Raji (cell line): ENCODE data around the gene APH1B.

Experiments
- POLR2A ChIP-seq: IDR thresholded peaks from 2 replicates; pipeline ENCODE4 v1.6.1; 2011; ENCODE audit warnings: low read depth, low read length, control low read depth; ENCODE audit not compliant: insufficient read depth

APH1B gene

GRCh38 chr15:63246691-63247469, 30.5 kb upstream of the APH1B start:
- TF ChIP-seq POLR2A, result no peak

GRCh38 chr15:63250312-63250965, 27.0 kb upstream of the APH1B start:
- no peak for TF ChIP-seq POLR2A

GRCh38 chr15:63251701-63252100, 25.7 kb upstream of the APH1B start:
- no peak for TF ChIP-seq POLR2A

GRCh38 chr15:63252292-63252691, 25.1 kb upstream of the APH1B start:
- no peak for TF ChIP-seq POLR2A

- TF ChIP-seq POLR2A, result no peak
Measured at GRCh38 chr15:63254991-63255390, 22.4 kb upstream of the APH1B start.

- no peak for TF ChIP-seq POLR2A
Measured at GRCh38 chr15:63255489-63255990, 21.9 kb upstream of the APH1B start.

- no peak for TF ChIP-seq POLR2A
Measured at GRCh38 chr15:63256433-63257274, 20.8 kb upstream of the APH1B start.

GRCh38 chr15:63258658-63259057, 18.7 kb upstream of the APH1B start:
- TF ChIP-seq POLR2A, result no peak

GRCh38 chr15:63260791-63261190, 16.6 kb upstream of the APH1B start:
- TF ChIP-seq POLR2A, result no peak

- no peak for TF ChIP-seq POLR2A
Measured at GRCh38 chr15:63261311-63261710, 16.1 kb upstream of the APH1B start.

- no peak for TF ChIP-seq POLR2A
Measured at GRCh38 chr15:63263519-63263918, 13.9 kb upstream of the APH1B start.

GRCh38 chr15:63264688-63265293, 12.6 kb upstream of the APH1B start:
- no peak for TF ChIP-seq POLR2A

- no peak for TF ChIP-seq POLR2A
Measured at GRCh38 chr15:63274427-63274826, 3.0 kb upstream of the APH1B start.

- TF ChIP-seq POLR2A, result no peak
Measured at GRCh38 chr15:63276342-63277037, 915 bp upstream of the APH1B start.
